SIG-M5 treated with dmso at 0.1 percent for 504 hours (cell line): ENCODE data around the gene CARD16.

Source experiments
- DNase-seq: peaks from one replicate; lab custom pipeline; 2025; ENCODE audit not compliant: unreplicated experiment; lab: John Stamatoyannopoulos, UW

The CARD16 gene

GRCh38 chr11:104997288-104997687 is 47.8 kb downstream of the CARD16 start:
- DNase-seq = no peak

GRCh38 chr11:104995001-104995408 is 50.1 kb downstream of the CARD16 start:
- DNase-seq = no peak

GRCh38 chr11:104992781-104993180 is 52.4 kb downstream of the CARD16 start:
- no peak for DNase-seq

DNA sequence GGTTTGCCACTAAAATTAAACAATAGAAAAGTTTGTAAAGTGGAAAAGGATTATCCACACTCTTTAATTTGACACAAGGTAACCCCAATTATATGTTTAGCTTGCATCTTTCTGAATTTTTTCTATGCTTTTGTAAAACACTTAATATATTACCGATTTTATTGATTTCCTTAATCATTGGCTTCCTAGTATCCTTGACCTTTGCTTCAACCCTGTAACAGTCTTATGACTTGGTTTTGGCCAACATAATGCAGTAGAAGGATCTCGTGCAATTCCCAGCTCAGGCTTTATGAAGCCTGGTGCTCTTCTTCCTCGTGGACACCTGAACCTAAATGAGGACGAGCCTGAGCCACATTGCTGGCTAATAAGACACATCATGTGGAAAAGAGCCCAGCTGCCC is 53.1 kb downstream of the CARD16 start:
- no peak for DNase-seq
